Prostate gland (tissue), 2 donors: ENCODE data around the gene CEP85L.

Experiments
- POLR2A ChIP-seq: fragments of 450-650 bp; IDR thresholded peaks from one replicate; pipeline ENCODE4 v1.6.1; 2016; ENCODE audit warnings: antibody characterized with exemption, mild to moderate bottlenecking
- POLR2AphosphoS5 ChIP-seq: sonication (generic); formaldehyde crosslinking; IDR thresholded peaks from one replicate; pipeline ENCODE4 v1.6.1; 2017; ENCODE audit warnings: antibody characterized with exemption
- TF ChIP-seq, protein P1 (sequence below), 4 experiments: fragments of 200-600 bp in 2 of 4; fragments of 450-650 bp in 2 of 4; sonication (generic) in 2 of 4; IDR thresholded peaks; 1 replicate in 3 of 4; 2 replicates in 1 of 4; pipeline ENCODE4 v1.5.1; 2016 to 2019; ENCODE audit warnings: antibody characterized with exemption in 4 of 4, mild to moderate bottlenecking in 2 of 4, moderate library complexity in 2 of 4

DNA sequence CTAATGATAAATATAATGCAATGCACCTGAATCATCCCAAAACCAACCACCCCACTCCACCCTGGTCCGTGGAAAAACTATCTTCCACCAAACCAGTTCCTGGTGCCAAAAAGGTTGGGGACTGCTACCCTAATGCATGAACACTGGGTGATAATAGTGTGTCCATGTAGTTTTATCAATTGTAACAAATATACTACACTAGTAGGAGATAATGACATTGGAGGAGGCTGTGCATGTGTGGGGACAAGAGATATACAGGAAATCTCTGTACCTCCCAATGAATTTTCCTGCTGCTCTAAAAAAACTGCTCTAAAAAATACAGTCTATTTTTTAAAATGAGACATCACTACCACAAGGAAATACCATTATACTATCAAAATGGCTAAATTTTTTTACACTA is 20.5 kb downstream of the CEP85L start:
- TF ChIP-seq, protein P1, sequence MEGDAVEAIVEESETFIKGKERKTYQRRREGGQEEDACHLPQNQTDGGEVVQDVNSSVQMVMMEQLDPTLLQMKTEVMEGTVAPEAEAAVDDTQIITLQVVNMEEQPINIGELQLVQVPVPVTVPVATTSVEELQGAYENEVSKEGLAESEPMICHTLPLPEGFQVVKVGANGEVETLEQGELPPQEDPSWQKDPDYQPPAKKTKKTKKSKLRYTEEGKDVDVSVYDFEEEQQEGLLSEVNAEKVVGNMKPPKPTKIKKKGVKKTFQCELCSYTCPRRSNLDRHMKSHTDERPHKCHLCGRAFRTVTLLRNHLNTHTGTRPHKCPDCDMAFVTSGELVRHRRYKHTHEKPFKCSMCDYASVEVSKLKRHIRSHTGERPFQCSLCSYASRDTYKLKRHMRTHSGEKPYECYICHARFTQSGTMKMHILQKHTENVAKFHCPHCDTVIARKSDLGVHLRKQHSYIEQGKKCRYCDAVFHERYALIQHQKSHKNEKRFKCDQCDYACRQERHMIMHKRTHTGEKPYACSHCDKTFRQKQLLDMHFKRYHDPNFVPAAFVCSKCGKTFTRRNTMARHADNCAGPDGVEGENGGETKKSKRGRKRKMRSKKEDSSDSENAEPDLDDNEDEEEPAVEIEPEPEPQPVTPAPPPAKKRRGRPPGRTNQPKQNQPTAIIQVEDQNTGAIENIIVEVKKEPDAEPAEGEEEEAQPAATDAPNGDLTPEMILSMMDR (IDR thresholded peaks at IDR 0.05): no peak
- no peak for TF ChIP-seq POLR2AphosphoS5
- no peak for TF ChIP-seq POLR2A
